ENCODE results near the gene RGP1.
A peak's percentile ranks its signal among the peaks of the same experiment; 100 is the strongest.

RGP1 gene

GRCh38 chr9:35711501-35712428, 37.3 kb upstream of the RGP1 start:
- Mint-ChIP-seq H3K4me1 (no peaks in the 10 kb centered on the region), H3K27me3 (ENCODE audit: low read depth) (no peaks in the 10 kb centered on the region), H3K4me3 (no peak overlapping the region), H3K9me3 (no peaks in the 10 kb centered on the region), H3K27ac (peak overlapping the region in 1 of 3 experiments; percentile 55), H3K36me3 (ENCODE audit: low read depth) (peaks cover 89% of the 10 kb centered on the region)
- TF ChIP-seq, protein P1, sequence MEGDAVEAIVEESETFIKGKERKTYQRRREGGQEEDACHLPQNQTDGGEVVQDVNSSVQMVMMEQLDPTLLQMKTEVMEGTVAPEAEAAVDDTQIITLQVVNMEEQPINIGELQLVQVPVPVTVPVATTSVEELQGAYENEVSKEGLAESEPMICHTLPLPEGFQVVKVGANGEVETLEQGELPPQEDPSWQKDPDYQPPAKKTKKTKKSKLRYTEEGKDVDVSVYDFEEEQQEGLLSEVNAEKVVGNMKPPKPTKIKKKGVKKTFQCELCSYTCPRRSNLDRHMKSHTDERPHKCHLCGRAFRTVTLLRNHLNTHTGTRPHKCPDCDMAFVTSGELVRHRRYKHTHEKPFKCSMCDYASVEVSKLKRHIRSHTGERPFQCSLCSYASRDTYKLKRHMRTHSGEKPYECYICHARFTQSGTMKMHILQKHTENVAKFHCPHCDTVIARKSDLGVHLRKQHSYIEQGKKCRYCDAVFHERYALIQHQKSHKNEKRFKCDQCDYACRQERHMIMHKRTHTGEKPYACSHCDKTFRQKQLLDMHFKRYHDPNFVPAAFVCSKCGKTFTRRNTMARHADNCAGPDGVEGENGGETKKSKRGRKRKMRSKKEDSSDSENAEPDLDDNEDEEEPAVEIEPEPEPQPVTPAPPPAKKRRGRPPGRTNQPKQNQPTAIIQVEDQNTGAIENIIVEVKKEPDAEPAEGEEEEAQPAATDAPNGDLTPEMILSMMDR (IDR thresholded peaks at IDR 0.05; ENCODE audit: unreplicated experiment in 3 of 3): no peak

GRCh38 chr9:35712762-35713400, 36.2 kb upstream of the RGP1 start:
- no peaks in the 10 kb centered on the region for H3K9me3 Mint-ChIP-seq
- peaks cover 5% of the 10 kb centered on the region for H3K4me1 Mint-ChIP-seq
- no peak overlapping the region for H3K27ac Mint-ChIP-seq
- no peak overlapping the region for H3K4me3 Mint-ChIP-seq
- TF ChIP-seq, protein P1 (IDR thresholded peaks at IDR 0.05; ENCODE audit: unreplicated experiment in 3 of 3): no peak
- no peaks in the 10 kb centered on the region for H3K27me3 Mint-ChIP-seq (ENCODE audit: low read depth)
- peaks cover 87% of the 10 kb centered on the region for H3K36me3 Mint-ChIP-seq (ENCODE audit: low read depth)

- TF ChIP-seq, protein P1 (IDR thresholded peaks at IDR 0.05; ENCODE audit: unreplicated experiment in 3 of 3): no peak
- Mint-ChIP-seq H3K4me1 (peaks cover 5% of the 10 kb centered on the region), H3K9me3 (no peaks in the 10 kb centered on the region), H3K27me3 (ENCODE audit: low read depth) (no peaks in the 10 kb centered on the region), H3K27ac (no peak overlapping the region), H3K4me3 (no peak overlapping the region), H3K36me3 (ENCODE audit: low read depth) (peaks cover 87% of the 10 kb centered on the region)
Observed at GRCh38 chr9:35713578-35713977, 35.5 kb upstream of the RGP1 start.

GRCh38 chr9:35714123-35714522, 35.0 kb upstream of the RGP1 start:
- Mint-ChIP-seq H3K9me3 (no peaks in the 10 kb centered on the region), H3K27ac (no peak overlapping the region), H3K36me3 (ENCODE audit: low read depth) (peaks cover 84% of the 10 kb centered on the region), H3K27me3 (ENCODE audit: low read depth) (no peaks in the 10 kb centered on the region), H3K4me1 (peaks cover 5% of the 10 kb centered on the region), H3K4me3 (no peak overlapping the region)
- TF ChIP-seq, protein P1 (IDR thresholded peaks at IDR 0.05; ENCODE audit: unreplicated experiment in 3 of 3): no peak

GRCh38 chr9:35714579-35715252, 34.4 kb upstream of the RGP1 start:
- Mint-ChIP-seq H3K4me3 (no peak overlapping the region), H3K36me3 (ENCODE audit: low read depth) (peaks cover 86% of the 10 kb centered on the region), H3K27me3 (ENCODE audit: low read depth) (no peaks in the 10 kb centered on the region), H3K9me3 (no peaks in the 10 kb centered on the region), H3K27ac (peak overlapping the region in 1 of 3 experiments; percentile 49), H3K4me1 (peaks cover 5% of the 10 kb centered on the region)
- TF ChIP-seq, protein P1 (IDR thresholded peaks at IDR 0.05; ENCODE audit: unreplicated experiment in 3 of 3): no peak

Measured in nephron (organoid).